ENCODE measurements around the gene LARP4. TPM values are rescaled to one million over a fixed set of nuclear protein-coding genes. Genes with fewer than 3 reads are reported as not detected.

Gene LARP4
- total and polyA plus RNA-seq, 8 donors = 5.8 to 89.6 (median 22.8) TPM

DNA sequence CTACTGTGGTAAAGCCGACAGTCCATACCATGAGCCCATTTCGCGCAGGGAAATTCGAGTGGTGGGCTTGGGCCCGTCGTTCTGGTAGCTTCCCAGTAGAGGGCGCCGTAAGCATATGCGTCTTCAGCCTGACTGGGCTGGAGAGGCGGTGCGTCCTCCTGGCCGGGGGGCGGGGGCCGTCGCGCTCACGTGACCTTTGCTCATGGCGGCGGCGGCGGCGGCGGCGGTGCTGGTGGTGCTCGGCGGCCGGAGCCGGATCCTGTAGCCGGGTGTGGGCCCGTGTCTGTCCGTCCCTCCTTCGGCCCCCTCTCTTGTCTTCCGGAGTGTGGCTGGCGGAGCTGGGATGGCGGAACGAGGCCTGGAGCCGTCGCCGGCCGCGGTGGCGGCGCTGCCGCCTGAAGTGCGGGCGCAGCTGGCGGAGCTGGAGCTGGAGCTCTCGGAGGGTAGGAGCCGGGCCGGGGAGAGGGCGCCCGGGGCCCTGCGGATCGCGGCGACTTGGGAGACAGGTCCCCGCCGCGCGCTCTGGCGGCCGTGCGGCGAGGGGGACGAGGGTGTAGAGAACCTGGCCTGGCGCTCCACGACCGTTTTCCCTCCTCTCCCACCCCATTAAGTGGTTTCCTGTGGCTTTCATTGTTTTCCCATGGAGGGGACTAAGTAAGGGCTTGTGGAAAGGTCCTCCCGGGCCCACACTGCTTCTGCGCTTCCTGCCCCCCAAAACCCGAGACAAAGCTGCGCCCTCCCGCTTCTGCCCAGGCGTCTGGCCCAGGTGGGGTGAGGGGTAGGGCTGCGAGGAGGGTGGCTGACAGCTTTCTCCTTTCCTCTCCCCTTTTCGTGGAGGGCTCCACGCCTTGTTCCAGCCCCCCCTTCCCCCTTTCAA, 104.4 kb downstream of the LARP4 start, which contains the start of gene DIP2B:
Gene DIP2B, plus strand, starts transcription at position 188 of the 877 bp plus-strand sequence. Its CDS starts 156 bp downstream, at position 344.
- WGBS, 5 donors = 0 to 2% (median 0%) methylated on average over 33 to 77 of the region's 77 CpGs
- peak; percentile 97 to 98 for DNase-seq
- Histone ChIP-seq H3K4me1 (peaks cover 14 to 52% (median 37%) of the 10 kb centered on the region in 4 donors), H3K4me3 (peak within 1 kb of the TSS; percentile 77 to 97 (median 84)), H3K27ac (peak within 1 kb of the TSS; percentile 94 to 98 (median 96)), H3K36me3 (no peaks in the 10 kb centered on the region), H3K9me3 (peaks cover 0 to 8% (median 0%) of the 10 kb centered on the region in 4 donors), H3K27me3 (no peaks in the 10 kb centered on the region)
- intact Hi-C loops (cut with DNase I; ENCODE audit: low total_unique reads) = loop anchor here (5.0 kb wide), 1 partner anchor 132 kb away; no protein-coding TSS in a partner anchor
- TF ChIP-seq, protein P1, sequence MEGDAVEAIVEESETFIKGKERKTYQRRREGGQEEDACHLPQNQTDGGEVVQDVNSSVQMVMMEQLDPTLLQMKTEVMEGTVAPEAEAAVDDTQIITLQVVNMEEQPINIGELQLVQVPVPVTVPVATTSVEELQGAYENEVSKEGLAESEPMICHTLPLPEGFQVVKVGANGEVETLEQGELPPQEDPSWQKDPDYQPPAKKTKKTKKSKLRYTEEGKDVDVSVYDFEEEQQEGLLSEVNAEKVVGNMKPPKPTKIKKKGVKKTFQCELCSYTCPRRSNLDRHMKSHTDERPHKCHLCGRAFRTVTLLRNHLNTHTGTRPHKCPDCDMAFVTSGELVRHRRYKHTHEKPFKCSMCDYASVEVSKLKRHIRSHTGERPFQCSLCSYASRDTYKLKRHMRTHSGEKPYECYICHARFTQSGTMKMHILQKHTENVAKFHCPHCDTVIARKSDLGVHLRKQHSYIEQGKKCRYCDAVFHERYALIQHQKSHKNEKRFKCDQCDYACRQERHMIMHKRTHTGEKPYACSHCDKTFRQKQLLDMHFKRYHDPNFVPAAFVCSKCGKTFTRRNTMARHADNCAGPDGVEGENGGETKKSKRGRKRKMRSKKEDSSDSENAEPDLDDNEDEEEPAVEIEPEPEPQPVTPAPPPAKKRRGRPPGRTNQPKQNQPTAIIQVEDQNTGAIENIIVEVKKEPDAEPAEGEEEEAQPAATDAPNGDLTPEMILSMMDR (IDR thresholded peaks at IDR 0.05) = peak in 5 of 7 experiments; percentile 80 to 98 (median 94)
- TF ChIP-seq EP300 (IDR thresholded peaks at IDR 0.05) (no peak), POLR2AphosphoS5 (IDR thresholded peaks at IDR 0.05) (peak; percentile 26 to 88 (median 34))

DNA sequence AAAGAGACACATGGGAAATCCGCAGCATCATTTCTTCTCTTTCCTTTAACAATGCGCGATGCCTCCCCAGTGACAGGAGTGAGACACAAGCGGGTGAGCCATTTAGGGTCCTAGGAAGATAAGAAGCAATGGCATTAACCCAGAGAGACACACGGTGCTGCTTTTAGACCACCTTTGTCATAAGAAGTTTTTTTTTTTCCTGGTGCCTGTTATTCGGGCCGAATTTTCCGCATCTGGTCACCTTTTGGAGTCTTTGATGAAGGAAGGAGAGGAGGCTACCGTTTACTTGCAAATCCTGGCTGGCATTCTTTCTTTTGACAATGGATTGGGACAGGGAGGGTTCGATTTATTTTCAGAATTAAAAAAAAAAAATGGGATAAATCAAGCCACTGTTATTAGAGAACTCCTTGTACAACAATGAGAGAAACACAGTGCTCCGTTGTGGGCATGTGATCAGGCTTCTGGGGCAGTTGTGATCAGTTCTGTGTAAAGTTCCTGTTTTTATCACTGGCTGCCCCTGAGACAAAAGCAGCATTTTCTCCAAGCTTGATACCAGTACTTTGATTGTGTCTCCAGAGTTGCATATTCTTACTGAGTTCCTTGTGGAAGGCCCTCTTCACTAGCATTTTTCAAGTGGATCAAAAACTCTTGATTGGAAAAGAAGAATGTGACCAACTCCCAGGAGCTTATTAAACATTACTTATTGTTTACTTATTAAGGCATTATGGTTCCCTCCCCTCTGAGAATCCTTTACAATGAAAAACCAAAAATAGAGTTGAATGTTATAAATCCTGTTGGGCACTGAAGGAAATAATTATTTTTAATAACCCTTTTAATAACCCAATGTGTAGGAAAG, 105.2 kb downstream of the LARP4 start:
- H3K27ac ChIP-seq = peak overlapping the region; percentile 0 to 96 (median 95)

DNA sequence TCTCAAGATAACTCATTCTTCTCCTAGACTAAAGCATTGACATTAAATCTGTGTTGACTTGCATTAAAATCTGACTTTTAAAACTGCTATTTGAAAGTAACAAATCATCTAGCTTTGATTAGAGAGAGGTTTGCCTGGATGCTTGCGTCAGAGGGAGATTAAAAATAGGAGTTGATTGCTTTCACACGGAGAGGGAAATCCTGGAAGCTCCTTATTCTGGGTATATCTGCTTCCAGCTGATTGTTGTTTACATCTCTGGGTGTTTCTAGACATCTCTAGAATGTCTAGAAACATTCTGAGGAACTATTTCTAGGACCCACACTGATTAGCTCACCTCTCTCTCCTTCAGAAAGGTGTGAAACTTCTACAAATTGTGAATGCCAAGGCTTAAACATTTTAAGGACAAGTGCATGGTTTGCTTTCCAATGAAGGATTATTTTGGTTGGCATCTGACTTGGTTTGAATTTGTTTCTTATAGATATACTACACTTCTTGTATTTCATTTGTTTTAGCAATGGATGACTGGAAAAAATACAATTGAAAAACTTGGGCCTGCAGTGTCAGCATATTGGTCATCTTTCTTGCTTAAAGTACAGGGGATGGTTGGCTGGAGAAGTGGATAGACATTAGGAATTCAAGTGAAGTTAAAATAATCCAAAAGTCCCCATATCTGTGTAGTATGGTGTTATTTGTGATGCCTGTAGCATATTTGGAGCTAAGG, 106.2 kb downstream of the LARP4 start:
- WGBS, 5 donors = 12 to 32% (median 20%) methylated on average over 2 of the region's 2 CpGs
- peak overlapping the region in 4 of 5 donors; percentile 43 to 96 (median 95) for H3K27ac ChIP-seq

More for the DNA sequence above, 105.2 kb downstream of the LARP4 start:
- Histone ChIP-seq H3K4me1 (peaks cover 14 to 58% (median 37%) of the 10 kb centered on the region in 4 donors), H3K4me3 (peak overlapping the region; percentile 77 to 97 (median 84)), H3K9me3 (no peaks in the 10 kb centered on the region), H3K27me3 (no peaks in the 10 kb centered on the region), H3K36me3 (no peaks in the 10 kb centered on the region)
- TF ChIP-seq, protein P1 (IDR thresholded peaks at IDR 0.05) = no peak
- TF ChIP-seq POLR2A (IDR thresholded peaks at IDR 0.05) (no peak), POLR2AphosphoS5 (IDR thresholded peaks at IDR 0.05) (no peak), EP300 (IDR thresholded peaks at IDR 0.05) (no peak)
- WGBS, 5 donors = 1 to 3% (median 1%) methylated on average over 11 of the region's 11 CpGs
- intact Hi-C loops (cut with DNase I; ENCODE audit: low total_unique reads) = no loop called here
- peak in 1 of 2 donors; percentile 61 for DNase-seq

DNA sequence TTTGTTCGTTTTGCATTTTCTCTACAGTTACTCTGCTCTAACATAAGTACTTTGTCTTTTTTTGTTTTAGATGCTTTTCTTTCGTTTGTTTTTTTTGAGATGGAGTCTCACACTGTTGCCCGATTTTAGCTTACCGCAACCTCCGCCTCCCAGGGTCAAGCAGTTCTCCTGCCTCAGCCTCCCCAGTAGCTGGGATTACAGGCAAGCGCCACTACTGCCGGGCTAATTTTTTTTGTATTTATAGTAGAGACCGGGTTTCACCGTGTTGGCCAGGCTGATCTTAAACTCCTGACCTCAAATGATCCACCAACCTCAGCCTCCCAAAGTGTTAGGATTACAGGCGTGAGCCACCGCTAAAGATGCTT, 106.8 kb downstream of the LARP4 start:
- no peaks in the 10 kb centered on the region for H3K9me3 ChIP-seq
- H3K27ac ChIP-seq = peak overlapping the region in 1 of 5 donors; percentile 94
- H3K4me3 ChIP-seq = no peak overlapping the region
- peaks cover 14 to 58% (median 37%) of the 10 kb centered on the region in 4 donors for H3K4me1 ChIP-seq
- DNase-seq = no peak
- H3K36me3 ChIP-seq = no peaks in the 10 kb centered on the region
- TF ChIP-seq EP300 (IDR thresholded peaks at IDR 0.05) (no peak), POLR2AphosphoS5 (IDR thresholded peaks at IDR 0.05) (no peak), POLR2A (IDR thresholded peaks at IDR 0.05) (no peak)
- TF ChIP-seq, protein P1 (IDR thresholded peaks at IDR 0.05) = no peak
- WGBS, 5 donors = 69 to 78% (median 77%) methylated on average over 11 of the region's 11 CpGs
- intact Hi-C loops (cut with DNase I; ENCODE audit: low total_unique reads) = no loop called here
- H3K27me3 ChIP-seq = no peaks in the 10 kb centered on the region

More for the DNA sequence above, 106.2 kb downstream of the LARP4 start:
- intact Hi-C loops (cut with DNase I; ENCODE audit: low total_unique reads) = no loop called here
- TF ChIP-seq EP300 (IDR thresholded peaks at IDR 0.05) (no peak), POLR2A (IDR thresholded peaks at IDR 0.05) (no peak)
- peaks cover 14 to 58% (median 37%) of the 10 kb centered on the region in 4 donors for H3K4me1 ChIP-seq
- H3K36me3 ChIP-seq = no peaks in the 10 kb centered on the region
- peak in 1 of 2 donors; percentile 34 for DNase-seq
- peak overlapping the region in 3 of 4 donors; percentile 81 to 97 (median 86) for H3K4me3 ChIP-seq
- no peaks in the 10 kb centered on the region for H3K27me3 ChIP-seq
- H3K9me3 ChIP-seq = no peaks in the 10 kb centered on the region

Data from stomach (tissue), 9 donors.